PC-9 (cell line): Measurements from ENCODE around the gene MRPS22. TPM values are rescaled to one million over a fixed set of nuclear protein-coding genes. Genes with fewer than 3 reads are reported as not detected.

Experiments used
- BruUV-seq: library from RNA; stranded (reverse); fragments of 400-500 nt; replicated peaks from 2 replicates; lab custom pipeline; 2021; lab: Mats Ljungman, UMichigan
- CTCF ChIA-PET: fragments of 300-600 bp; sonication (Branson Sonifier 250); formaldehyde crosslinking; loops from one replicate; lab custom pipeline; 2022; ENCODE audit warnings: antibody characterized with exemption; lab: Charles Lee
- POLR2A ChIA-PET: fragments of 300-600 bp; sonication (Branson Sonifier 250); formaldehyde crosslinking; loops from one replicate; lab custom pipeline; 2022; ENCODE audit warnings: antibody characterized with exemption; ENCODE audit not compliant: unreplicated experiment; lab: Charles Lee
- DNase-seq, 2 experiments: peaks; one replicate each; pipeline versions ENCODE4 v3.0.0 to v3.0.0-alpha.2; 2015 to 2022; ENCODE audit warnings: mixed read lengths in 1 of 2
- H2AFZ ChIP-seq: fragments of 200-600 bp; sonication (generic); 2 replicates; pipeline ENCODE4 v1.8.1; 2017; ENCODE audit warnings: antibody characterized with exemption
- H3F3A ChIP-seq: fragments of 200-600 bp; sonication (generic); 2 replicates; pipeline ENCODE4 v1.8.1; 2017; ENCODE audit warnings: antibody characterized with exemption, mild to moderate bottlenecking, low read depth; ENCODE audit not compliant: insufficient read depth
- H3K27ac ChIP-seq: fragments of 200-600 bp; sonication (generic); 2 replicates; pipeline ENCODE4 v1.6.1; 2016; ENCODE audit warnings: mixed run types
- H3K27me3 ChIP-seq: fragments of 200-600 bp; sonication (generic); 2 replicates; pipeline ENCODE4 v1.6.1; 2016; ENCODE audit warnings: low read depth, mixed run types; ENCODE audit not compliant: insufficient read depth
- H3K36me3 ChIP-seq: fragments of 200-600 bp; sonication (generic); 2 replicates; pipeline ENCODE4 v1.6.1; 2016; ENCODE audit warnings: low read depth, mixed run types
- H3K4me1 ChIP-seq: fragments of 200-600 bp; sonication (generic); replicated peaks from 2 replicates; pipeline ENCODE4 v1.6.1; 2016; ENCODE audit warnings: mixed run types; ENCODE audit not compliant: insufficient read depth
- H3K4me2 ChIP-seq: fragments of 200-600 bp; sonication (generic); 2 replicates; pipeline ENCODE4 v1.6.1; 2017; ENCODE audit warnings: mixed run types
- H3K4me3 ChIP-seq: fragments of 200-600 bp; sonication (generic); 2 replicates; pipeline ENCODE4 v1.6.1; 2016; ENCODE audit warnings: mixed run types
- H3K79me2 ChIP-seq: fragments of 200-600 bp; sonication (generic); 2 replicates; pipeline ENCODE4 v1.6.1; 2017; ENCODE audit warnings: low read depth, mixed run types
- H3K9me2 ChIP-seq: fragments of 200-600 bp; sonication (generic); 2 replicates; pipeline ENCODE4 v1.8.1; 2017; ENCODE audit warnings: mild to moderate bottlenecking; ENCODE audit not compliant: insufficient read depth
- H3K9me3 ChIP-seq: fragments of 200-600 bp; sonication (generic); 2 replicates; pipeline ENCODE4 v1.8.1; 2016; ENCODE audit warnings: low read depth; ENCODE audit not compliant: insufficient read depth
- H4K20me1 ChIP-seq: fragments of 200-600 bp; sonication (generic); 2 replicates; pipeline ENCODE4 v1.8.1; 2017; ENCODE audit not compliant: insufficient read depth
- EZH2 ChIP-seq: fragments of 200-600 bp; sonication (generic); IDR thresholded peaks from 2 replicates; pipeline ENCODE4 v1.8.0; 2017; ENCODE audit warnings: antibody characterized with exemption, low read depth
- intact Hi-C: fragments of 100-400 bp; cut with micrococcal nuclease; formaldehyde crosslinking; loops from one replicate; pipeline ENCODE4 v1.10.0; 2022; ENCODE audit not compliant: unreplicated experiment
- total RNA-seq: library from RNA; stranded (reverse); gene quantifications from 2 replicates; pipeline ENCODE4 v1.2.3, GENCODE V29; 2021
- TF ChIP-seq, protein P1 (sequence below): fragments of 200-600 bp; sonication (generic); conservative IDR thresholded peaks from 2 replicates; pipeline ENCODE4 v1.6.1; 2017; ENCODE audit warnings: mixed run types, antibody characterized with exemption, mild to moderate bottlenecking, moderate library complexity

The MRPS22 gene
- total RNA-seq, 1 experiment from 2014 or later = 68.0 TPM

GRCh38 chr3:139297588-139298311 is 46.1 kb upstream of the MRPS22 start:
- CTCF ChIA-PET = no interaction called here
- POLR2A ChIA-PET = no interaction called here
- Histone ChIP-seq H3K27me3 (no peaks in the 10 kb centered on the region), H3K9me3 (no peaks in the 10 kb centered on the region), H3K9me2 (no peaks in the 10 kb centered on the region), H3F3A (peaks cover 27% of the 10 kb centered on the region), H3K4me3 (no peak overlapping the region), H3K36me3 (no peaks in the 10 kb centered on the region), H3K27ac (no peak overlapping the region), H4K20me1 (no peaks in the 10 kb centered on the region), H3K4me1 (peaks cover 38% of the 10 kb centered on the region), H2AFZ (no peak overlapping the region), H3K4me2 (no peak overlapping the region), H3K79me2 (no peaks in the 10 kb centered on the region)
- BruUV-seq = no TSS peak
- TF ChIP-seq, protein P1, sequence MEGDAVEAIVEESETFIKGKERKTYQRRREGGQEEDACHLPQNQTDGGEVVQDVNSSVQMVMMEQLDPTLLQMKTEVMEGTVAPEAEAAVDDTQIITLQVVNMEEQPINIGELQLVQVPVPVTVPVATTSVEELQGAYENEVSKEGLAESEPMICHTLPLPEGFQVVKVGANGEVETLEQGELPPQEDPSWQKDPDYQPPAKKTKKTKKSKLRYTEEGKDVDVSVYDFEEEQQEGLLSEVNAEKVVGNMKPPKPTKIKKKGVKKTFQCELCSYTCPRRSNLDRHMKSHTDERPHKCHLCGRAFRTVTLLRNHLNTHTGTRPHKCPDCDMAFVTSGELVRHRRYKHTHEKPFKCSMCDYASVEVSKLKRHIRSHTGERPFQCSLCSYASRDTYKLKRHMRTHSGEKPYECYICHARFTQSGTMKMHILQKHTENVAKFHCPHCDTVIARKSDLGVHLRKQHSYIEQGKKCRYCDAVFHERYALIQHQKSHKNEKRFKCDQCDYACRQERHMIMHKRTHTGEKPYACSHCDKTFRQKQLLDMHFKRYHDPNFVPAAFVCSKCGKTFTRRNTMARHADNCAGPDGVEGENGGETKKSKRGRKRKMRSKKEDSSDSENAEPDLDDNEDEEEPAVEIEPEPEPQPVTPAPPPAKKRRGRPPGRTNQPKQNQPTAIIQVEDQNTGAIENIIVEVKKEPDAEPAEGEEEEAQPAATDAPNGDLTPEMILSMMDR = no peak
- no peak for TF ChIP-seq EZH2
- intact Hi-C loops = no loop called here
- DNase-seq = peak in 1 of 2 experiments; percentile 52

DNA sequence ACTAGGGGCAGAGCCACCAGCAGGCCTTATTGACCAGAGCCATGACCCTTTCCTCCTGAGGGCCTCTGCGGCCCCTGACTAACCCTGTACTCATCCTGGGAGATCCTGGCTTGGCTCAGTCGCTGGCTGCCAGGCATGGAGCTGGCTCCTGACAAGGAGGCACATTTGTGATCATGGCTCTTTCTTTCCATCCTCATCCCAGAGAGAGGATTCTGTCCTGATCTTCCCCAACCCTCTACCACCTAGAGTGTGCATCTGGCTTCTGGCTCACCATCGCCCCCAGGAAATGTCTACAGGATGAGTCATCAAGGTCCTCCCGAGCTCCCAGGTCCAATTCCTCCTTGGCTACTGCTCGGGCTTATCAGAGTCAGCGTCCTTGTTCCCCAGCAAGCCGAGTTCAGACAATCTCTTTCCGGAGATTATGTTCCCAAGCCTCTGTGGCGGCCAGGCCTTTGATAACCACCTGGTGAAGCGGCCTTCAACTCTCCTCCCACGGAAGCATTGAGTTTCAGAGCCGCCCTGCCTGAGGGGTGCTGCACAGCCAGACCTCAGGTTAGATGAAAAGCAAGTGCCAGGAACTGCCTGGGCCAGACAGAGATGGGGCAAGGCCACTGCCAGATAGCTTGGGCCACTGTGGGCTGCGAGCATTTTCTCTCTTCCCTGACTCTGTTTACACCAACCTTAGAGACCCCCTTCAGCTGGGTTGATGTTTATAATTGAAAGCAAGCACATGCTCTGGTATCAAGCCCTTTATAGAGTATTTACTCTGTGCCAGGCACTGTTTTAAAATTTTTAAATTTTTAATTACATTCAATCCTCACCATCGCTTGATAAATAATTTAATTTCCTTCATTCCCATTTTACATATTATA is 44.3 kb upstream of the MRPS22 start:
- H3K9me2 ChIP-seq = no peaks in the 10 kb centered on the region
- ChIA-PET CTCF (interaction anchor here (1.1 to 2.0 kb wide), 2 partner anchors 18 to 188 kb away, joined by 5 to 8 read pairs; no protein-coding TSS in a partner anchor), POLR2A (interaction anchor here (0.7 to 0.9 kb wide), 2 partner anchors 18 to 90 kb away, joined by 4 to 8 read pairs; partner anchors contain the start of gene COPB2)
- H3K27ac ChIP-seq = peak overlapping the region; percentile 73
- no peaks in the 10 kb centered on the region for H3K27me3 ChIP-seq
- intact Hi-C loops = no loop called here
- no peak overlapping the region for H3K4me3 ChIP-seq
- H3K4me2 ChIP-seq = peak overlapping the region; percentile 54
- no peaks in the 10 kb centered on the region for H3K79me2 ChIP-seq
- TF ChIP-seq EZH2 = no peak
- TF ChIP-seq, protein P1 = no peak
- BruUV-seq = TSS peak; percentile 73
- H3K36me3 ChIP-seq = no peaks in the 10 kb centered on the region
- peak; percentile 84 to 85 for DNase-seq
- no peaks in the 10 kb centered on the region for H3K9me3 ChIP-seq
- H2AFZ ChIP-seq = peak overlapping the region; percentile 48
- H3K4me1 ChIP-seq = peaks cover 52% of the 10 kb centered on the region
- H4K20me1 ChIP-seq = no peaks in the 10 kb centered on the region
- peaks cover 31% of the 10 kb centered on the region for H3F3A ChIP-seq

- no peak overlapping the region for H2AFZ ChIP-seq
- H3K27ac ChIP-seq = peak overlapping the region; percentile 73
- H3K4me3 ChIP-seq = no peak overlapping the region
- peaks cover 52% of the 10 kb centered on the region for H3K4me1 ChIP-seq
- H3K36me3 ChIP-seq = no peaks in the 10 kb centered on the region
- no peaks in the 10 kb centered on the region for H3K27me3 ChIP-seq
- no peak for DNase-seq
- TF ChIP-seq, protein P1 = no peak
- no peak for TF ChIP-seq EZH2
- no peaks in the 10 kb centered on the region for H3K9me2 ChIP-seq
- ChIA-PET POLR2A (interaction anchor here (0.8 kb wide), 1 partner anchor 17 kb away, joined by 4 read pairs; no protein-coding TSS in a partner anchor), CTCF (interaction anchor here (1.1 to 2.0 kb wide), 2 partner anchors 17 to 189 kb away, joined by 5 to 8 read pairs; no protein-coding TSS in a partner anchor)
- no peaks in the 10 kb centered on the region for H3K79me2 ChIP-seq
- no peaks in the 10 kb centered on the region for H4K20me1 ChIP-seq
- no peaks in the 10 kb centered on the region for H3K9me3 ChIP-seq
- peak overlapping the region; percentile 54; the same call in 1 of the 2 replicates for H3K4me2 ChIP-seq
- H3F3A ChIP-seq = peaks cover 31% of the 10 kb centered on the region
- no TSS peak for BruUV-seq
- intact Hi-C loops = no loop called here
These were observed 43.4 kb upstream of the MRPS22 start for GRCh38 chr3:139300416-139300815.
